HL-60/S4 (cell line): ENCODE results near the gene PRR22.
"Not testable (repeated sequence)": the region's sequence is repeated elsewhere in the genome, so short reads cannot be mapped to it uniquely, and the experiment has no call there.

Experiments used
- in situ Hi-C: fragments of 300-500 bp; cut with MboI; formaldehyde crosslinking; loops from 2 replicates; pipeline ENCODE4 v1.14.3; 2022; ENCODE audit warnings: low sequenced_read_pairs

The PRR22 gene

GRCh38 chr19:5793188-5793587 lies 8.6 kb upstream of the PRR22 start:
- in situ Hi-C loops, result no loop called here

GRCh38 chr19:5792224-5792623 lies 7.7 kb upstream of the PRR22 start:
- in situ Hi-C loops, result no loop called here

GRCh38 chr19:5790559-5791520 lies 6.3 kb upstream of the PRR22 start, which contains the start of gene DUS3L:
Gene DUS3L (minus strand): TSS chr19:5791163. CDS start chr19:5791141, 22 bp downstream.
- in situ Hi-C loops, result no loop called here

GRCh38 chr19:5789886-5790558 lies 5.5 kb upstream of the PRR22 start:
- in situ Hi-C loops, result no loop called here

- in situ Hi-C loops, result no loop called here
Measured at GRCh38 chr19:5789351-5789761, 4.8 kb upstream of the PRR22 start.

- in situ Hi-C loops, result no loop called here
Measured at GRCh38 chr19:5788422-5788821, 3.9 kb upstream of the PRR22 start.

GRCh38 chr19:5787409-5788182 lies 3.0 kb upstream of the PRR22 start:
- in situ Hi-C loops, result no loop called here

GRCh38 chr19:5786593-5787408 lies 2.3 kb upstream of the PRR22 start:
- in situ Hi-C loops, result no loop called here

- in situ Hi-C loops, result no loop called here
Measured at GRCh38 chr19:5785423-5785822, 877 bp upstream of the PRR22 start.

- in situ Hi-C loops, result no loop called here
Measured at GRCh38 chr19:5782945-5783919, 1.3 kb downstream of the PRR22 start.

- in situ Hi-C loops, result no loop called here
Measured at GRCh38 chr19:5782322-5782721, 2.2 kb downstream of the PRR22 start.

GRCh38 chr19:5780916-5781315 lies 3.6 kb downstream of the PRR22 start:
- in situ Hi-C loops, result not testable (repeated sequence)

- in situ Hi-C loops, result no loop called here
Measured at GRCh38 chr19:5778402-5778801, 6.1 kb downstream of the PRR22 start.

- in situ Hi-C loops, result no loop called here
Measured at GRCh38 chr19:5775668-5776309, 8.8 kb downstream of the PRR22 start.

GRCh38 chr19:5774921-5775320 lies 9.6 kb downstream of the PRR22 start:
- in situ Hi-C loops, result no loop called here

- in situ Hi-C loops, result no loop called here
Measured at GRCh38 chr19:5773276-5773675, 11.3 kb downstream of the PRR22 start.

- in situ Hi-C loops, result no loop called here
Measured at GRCh38 chr19:5772416-5772815, 12.1 kb downstream of the PRR22 start.

- in situ Hi-C loops, result no loop called here
Measured at GRCh38 chr19:5767949-5768348, 16.6 kb downstream of the PRR22 start.

- in situ Hi-C loops, result no loop called here
Measured at GRCh38 chr19:5765220-5765619, 19.3 kb downstream of the PRR22 start.
